Lung (tissue), 12 donors: ENCODE results near the gene MMP2. TPM values are rescaled to one million over a fixed set of nuclear protein-coding genes. Genes with fewer than 3 reads are reported as not detected.

Experiments
- ATAC-seq: fragments of 200-7000 bp; cut with Tn5 transposase; one replicate; pipeline ENCODE4 v1.9.1; 2020; ENCODE audit warnings: moderate number of reproducible peaks; ENCODE audit not compliant: insufficient read depth, low FRiP score
- DNase-seq, 3 donors: peaks; one replicate each; pipeline ENCODE4 v3.0.0-alpha.2; 2013 to 2017
- H3K27ac ChIP-seq, 2 donors: one replicate each; pipeline ENCODE4 v1.5.1; 2013; ENCODE audit warnings: mild to moderate bottlenecking in 2 of 2, moderate library complexity in 2 of 2, control low read depth in 1 of 2, inconsistent platforms in 1 of 2, low read depth in 1 of 2, low read length in 1 of 2
- H3K27me3 ChIP-seq, 3 donors: one replicate each; pipeline ENCODE4 v1.5.1; 2013; ENCODE audit warnings: low read length in 2 of 3; ENCODE audit not compliant: control insufficient read depth in 3 of 3, insufficient read depth in 3 of 3
- H3K36me3 ChIP-seq, 4 donors: one replicate each; pipeline ENCODE4 v1.5.1; 2013; ENCODE audit warnings: low read length in 4 of 4, mild to moderate bottlenecking in 1 of 4, moderate library complexity in 1 of 4; ENCODE audit not compliant: control insufficient read depth in 4 of 4, insufficient read depth in 4 of 4
- H3K4me1 ChIP-seq, 5 donors: one replicate each; pipeline ENCODE4 v1.5.1; 2013; ENCODE audit warnings: low read length in 5 of 5, mild to moderate bottlenecking in 2 of 5, moderate library complexity in 1 of 5; ENCODE audit not compliant: control insufficient read depth in 5 of 5, insufficient read depth in 5 of 5
- H3K4me3 ChIP-seq: one replicate; pipeline ENCODE4 v1.5.1; 2013; ENCODE audit warnings: mild to moderate bottlenecking, control low read depth, moderate library complexity
- H3K9ac ChIP-seq, 2 donors: one replicate each; pipeline ENCODE4 v1.5.1; 2013; ENCODE audit warnings: low read length in 2 of 2, control low read depth in 1 of 2; ENCODE audit not compliant: insufficient read depth in 1 of 2
- H3K9me3 ChIP-seq, 4 donors: one replicate each; pipeline ENCODE4 v1.5.1; 2013; ENCODE audit warnings: low read length in 3 of 4, mild to moderate bottlenecking in 1 of 4, moderate library complexity in 1 of 4; ENCODE audit not compliant: control insufficient read depth in 4 of 4, insufficient read depth in 3 of 4
- CTCF ChIP-seq: IDR thresholded peaks from 2 replicates; pipeline ENCODE4 v1.5.1; 2012; ENCODE audit warnings: mild to moderate bottlenecking; ENCODE audit errors: control extremely low read depth, extremely low read depth
- WGBS, 2 donors: extraction: QIAGEN DNeasy Blood & Tissue Kit; methylation state at CpG; one replicate each; pipeline ENCODE4 v1.1.7; 2013; 5-methylcytosine and 5-hydroxymethylcytosine counted together
- polyA plus RNA-seq, 2 donors: library from polyadenylated mRNA; stranded (reverse); fragments of 200-250 nt; gene quantifications; one replicate each; pipeline ENCODE4 v1.2.1, GENCODE V29; 2013
- total RNA-seq, 2 donors: library from RNA; depleted of rRNA in 1 of 2; stranded (reverse); fragments of >200 nt in 1 of 2; gene quantifications; one replicate each; pipeline ENCODE4 v1.2.1, GENCODE V29; 2014 to 2021
- donor health status: control.
- donor health status: control.
- donor health status: Bipolar disorder and iron deficiency.
- donor health status: healthy.
- donor health status: DM: yes; HTN: yes; CAD: no.

Gene MMP2
- total and polyA plus RNA-seq, 4 donors, result 41.9 to 291 (median 169) TPM

- no peak for TF ChIP-seq CTCF
Observed at GRCh38 chr16:55497558-55497957, 18.6 kb downstream of the MMP2 start.

GRCh38 chr16:55498101-55498500 is 19.1 kb downstream of the MMP2 start:
- Histone ChIP-seq H3K36me3 (peaks cover 0 to 73% (median 27%) of the 10 kb centered on the region in 4 donors), H3K9me3 (no peaks in the 10 kb centered on the region), H3K4me1 (peaks cover 0 to 71% (median 51%) of the 10 kb centered on the region in 5 donors), H3K27ac (no peak overlapping the region), H3K27me3 (no peaks in the 10 kb centered on the region), H3K4me3 (no peak overlapping the region), H3K9ac (no peak overlapping the region)
- 81 to 84% methylated on average over 6 of the region's 6 CpGs for WGBS, 2 donors
- ATAC-seq (no peak), DNase-seq (no peak)
- no peak for TF ChIP-seq CTCF

More at GRCh38 chr16:55497558-55497957, 18.6 kb downstream of the MMP2 start:
- peaks cover 0 to 78% (median 28%) of the 10 kb centered on the region in 4 donors for H3K36me3 ChIP-seq
- H3K9ac ChIP-seq, result no peak overlapping the region
- H3K9me3 ChIP-seq, result no peaks in the 10 kb centered on the region
- DNase-seq (no peak), ATAC-seq (no peak)
- H3K4me3 ChIP-seq, result no peak overlapping the region
- peaks cover 0 to 66% (median 49%) of the 10 kb centered on the region in 5 donors for H3K4me1 ChIP-seq
- H3K27me3 ChIP-seq, result no peaks in the 10 kb centered on the region
- H3K27ac ChIP-seq, result no peak overlapping the region
- WGBS, 2 donors, result 87 to 94% methylated on average over 5 of the region's 5 CpGs

- Histone ChIP-seq H3K4me1 (peaks cover 0 to 77% (median 50%) of the 10 kb centered on the region in 5 donors), H3K27ac (peak overlapping the region in 1 of 2 donors; percentile 34), H3K4me3 (no peak overlapping the region), H3K27me3 (no peaks in the 10 kb centered on the region), H3K9ac (no peak overlapping the region), H3K36me3 (peaks cover 0 to 72% (median 25%) of the 10 kb centered on the region in 4 donors), H3K9me3 (no peaks in the 10 kb centered on the region)
- DNase-seq (no peak), ATAC-seq (no peak)
- WGBS, 2 donors, result 52 to 74% methylated on average over 3 of the region's 3 CpGs
- no peak for TF ChIP-seq CTCF
Observed at GRCh38 chr16:55499281-55499680, 20.3 kb downstream of the MMP2 start.
